GM12874 (cell line): ENCODE results near the gene APOBEC3G.

ENCODE experiments used
- CTCF ChIP-seq: IDR thresholded peaks from 2 replicates; pipeline ENCODE4 v1.5.1; 2011; ENCODE audit warnings: low read depth, mild to moderate bottlenecking, control low read depth, low read length, moderate library complexity; ENCODE audit not compliant: insufficient read depth

APOBEC3G gene

GRCh38 chr22:39136317-39136716, 59.2 kb downstream of the APOBEC3G start:
- TF ChIP-seq CTCF: no peak
